ENCODE data around the gene ALDH8A1. TPM values are rescaled to one million over a fixed set of nuclear protein-coding genes. Genes with fewer than 3 reads are reported as not detected.

Gene ALDH8A1
- total and polyA plus RNA-seq, 2 of the 13 experiments (the other 11 are each of a cell fraction or from before 2014, with no cell fraction given) = 1.1 to 3.4 TPM

GRCh38 chr6:134883314-134883713, 66.6 kb downstream of the ALDH8A1 start (continued):
- TF ChIP-seq ZBTB14 (CRISPR knock-in tag; IDR thresholded peaks at IDR 0.05) (no peak), ZNF605 (CRISPR knock-in tag; IDR thresholded peaks at IDR 0.05) (no peak), ZNF510 (CRISPR knock-in tag; IDR thresholded peaks at IDR 0.05; ENCODE audit: low read depth) (no peak)
- TF ChIP-seq, protein P1, sequence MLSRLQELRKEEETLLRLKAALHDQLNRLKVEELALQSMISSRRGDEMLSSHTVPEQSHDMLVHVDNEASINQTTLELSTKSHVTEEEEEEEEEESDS (CRISPR knock-in tag; IDR thresholded peaks at IDR 0.05; ENCODE audit: borderline replicate concordance) = no peak

- Histone ChIP-seq H4K20me1 (ENCODE audit: insufficient read depth, low read length) (no peaks in the 10 kb centered on the region), H3K9me3 (ENCODE audit: low read length) (no peaks in the 10 kb centered on the region), H3K79me2 (ENCODE audit: insufficient read depth, low read length) (no peaks in the 10 kb centered on the region), H2AFZ (ENCODE audit: low read length) (no peak overlapping the region), H3K4me3 (replicated peaks in 1 of 3; ENCODE audit: insufficient read depth in 1 of 3, low read depth in 2 of 3, low read length in 3 of 3) (no peak overlapping the region), H3K36me3 (replicated peaks in 1 of 2; ENCODE audit: control insufficient read depth in 1 of 2, insufficient read depth in 2 of 2, low read length in 2 of 2) (no peaks in the 10 kb centered on the region), H3K9ac (ENCODE audit: insufficient read depth, low read depth, low read length) (no peak overlapping the region), H3K27ac (ENCODE audit: extremely low read length, insufficient read depth, low read length) (no peak overlapping the region), H3K27me3 (ENCODE audit: control insufficient read depth in 1 of 2, insufficient read depth in 2 of 2, low read length in 2 of 2) (no peaks in the 10 kb centered on the region), H3K4me1 (ENCODE audit: insufficient read depth, low read length) (no peaks in the 10 kb centered on the region), H3K4me2 (ENCODE audit: low read depth, low read length) (no peak overlapping the region)
- CTCF ChIA-PET (ENCODE audit: low intra/inter-chr PET ratio, low total read pairs) = interaction anchor here (1.6 to 2.4 kb wide), 3 partner anchors 725 to 771 kb away, joined by 9 to 17 read pairs (median 15); no protein-coding TSS in a partner anchor
- ATAC-seq (peak; percentile 79), DNase-seq (ENCODE audit: low spot score) (peak; percentile 43), FAIRE-seq (peak; percentile 83)
- WGBS (ENCODE audit: low lambda C conversion rate) = 29% methylated on average over 10 of the region's 10 CpGs
- no TSS peak for BruUV-seq (replicated peaks)
- POLR2A ChIA-PET = no interaction called here
- intact Hi-C loops (cut with micrococcal nuclease; ENCODE audit: unreplicated experiment) (loop anchor here (1.0 to 5.0 kb wide), 6 partner anchors 60 to 759 kb away; no protein-coding TSS in a partner anchor), in situ Hi-C loops (cut with HindIII; ENCODE audit: extremely low pct_ligation_motif_present, low pct_unique_long_range_greater_than_20kb) (no loop called here)
- TF ChIP-seq, protein P2, sequence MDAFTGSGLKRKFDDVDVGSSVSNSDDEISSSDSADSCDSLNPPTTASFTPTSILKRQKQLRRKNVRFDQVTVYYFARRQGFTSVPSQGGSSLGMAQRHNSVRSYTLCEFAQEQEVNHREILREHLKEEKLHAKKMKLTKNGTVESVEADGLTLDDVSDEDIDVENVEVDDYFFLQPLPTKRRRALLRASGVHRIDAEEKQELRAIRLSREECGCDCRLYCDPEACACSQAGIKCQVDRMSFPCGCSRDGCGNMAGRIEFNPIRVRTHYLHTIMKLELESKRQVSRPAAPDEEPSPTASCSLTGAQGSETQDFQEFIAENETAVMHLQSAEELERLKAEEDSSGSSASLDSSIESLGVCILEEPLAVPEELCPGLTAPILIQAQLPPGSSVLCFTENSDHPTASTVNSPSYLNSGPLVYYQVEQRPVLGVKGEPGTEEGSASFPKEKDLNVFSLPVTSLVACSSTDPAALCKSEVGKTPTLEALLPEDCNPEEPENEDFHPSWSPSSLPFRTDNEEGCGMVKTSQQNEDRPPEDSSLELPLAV (CRISPR knock-in tag; conservative IDR thresholded peaks at IDR 0.05; ENCODE audit: low read depth) = no peak
- TF ChIP-seq STAT6 (CRISPR knock-in tag; IDR thresholded peaks at IDR 0.05; ENCODE audit: borderline replicate concordance) = no peak
- 0 out of 2 replicates have a peak, but pooled peaks have one; percentile 17 for TF ChIP-seq KAT8 (CRISPR knock-in tag; IDR thresholded peaks at IDR 0.05)
- peak; percentile 94 for TF ChIP-seq SMC3 (IDR thresholded peaks at IDR 0.05; ENCODE audit: low read length)
- no peak for TF ChIP-seq ZBTB1 (CRISPR knock-in tag; IDR thresholded peaks at IDR 0.05; ENCODE audit: borderline replicate concordance)
- TF ChIP-seq SKI (IDR thresholded peaks at IDR 0.05; ENCODE audit: partially characterized antibody) = no peak
- TF ChIP-seq ZNF343 (CRISPR knock-in tag; IDR thresholded peaks at IDR 0.05) = no peak
- 0 out of 2 replicates have a peak, but pooled peaks have one; percentile 36 for TF ChIP-seq KDM3A (CRISPR knock-in tag; IDR thresholded peaks at IDR 0.05; ENCODE audit: low read depth)
- TF ChIP-seq TOPORS (CRISPR knock-in tag; IDR thresholded peaks at IDR 0.05) = no peak
- no peak for TF ChIP-seq ETV6 (CRISPR knock-in tag; conservative IDR thresholded peaks at IDR 0.05)
- TF ChIP-seq, protein P3, sequence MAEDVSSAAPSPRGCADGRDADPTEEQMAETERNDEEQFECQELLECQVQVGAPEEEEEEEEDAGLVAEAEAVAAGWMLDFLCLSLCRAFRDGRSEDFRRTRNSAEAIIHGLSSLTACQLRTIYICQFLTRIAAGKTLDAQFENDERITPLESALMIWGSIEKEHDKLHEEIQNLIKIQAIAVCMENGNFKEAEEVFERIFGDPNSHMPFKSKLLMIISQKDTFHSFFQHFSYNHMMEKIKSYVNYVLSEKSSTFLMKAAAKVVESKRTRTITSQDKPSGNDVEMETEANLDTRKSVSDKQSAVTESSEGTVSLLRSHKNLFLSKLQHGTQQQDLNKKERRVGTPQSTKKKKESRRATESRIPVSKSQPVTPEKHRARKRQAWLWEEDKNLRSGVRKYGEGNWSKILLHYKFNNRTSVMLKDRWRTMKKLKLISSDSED (CRISPR knock-in tag; IDR thresholded peaks at IDR 0.05) = no peak
- no peak for TF ChIP-seq ZFP36L1 (CRISPR knock-in tag; IDR thresholded peaks at IDR 0.05)
These were observed 67.4 kb downstream of the ALDH8A1 start for GRCh38 chr6:134882426-134883038.

All from HepG2 (cell line).